Esophagus muscularis mucosa (tissue), 4 donors: ENCODE results near the gene CENPE. TPM values are rescaled to one million over a fixed set of nuclear protein-coding genes. Genes with fewer than 3 reads are reported as not detected.

Source experiments
- DNase-seq: peaks from one replicate; pipeline ENCODE4 v3.0.0-alpha.2; 2017; ENCODE audit errors: extremely low spot score
- H3K27ac ChIP-seq, 4 donors: fragments of 200-600 bp; sonication (generic); replicated peaks in 1 of 4; 1 replicate in 3 of 4; 2 replicates in 1 of 4; pipeline ENCODE4 v1.5.1; 2016 to 2019; ENCODE audit warnings: mild to moderate bottlenecking in 1 of 4
- H3K27me3 ChIP-seq, 4 donors: fragments of 200-600 bp; sonication (generic); one replicate each; pipeline versions ENCODE4 v1.5.1 to v1.6.0; 2016 to 2019
- H3K36me3 ChIP-seq, 4 donors: fragments of 200-600 bp; sonication (generic); one replicate each; pipeline ENCODE4 v1.5.1; 2016 to 2019
- H3K4me1 ChIP-seq, 4 donors: fragments of 200-600 bp; sonication (generic); one replicate each; pipeline ENCODE4 v1.5.1; 2016 to 2019
- H3K4me3 ChIP-seq, 4 donors: fragments of 200-600 bp; sonication (generic); 1 replicate in 2 of 4; 2 replicates in 2 of 4; pipeline ENCODE4 v1.5.1; 2016 to 2019; ENCODE audit warnings: mild to moderate bottlenecking in 4 of 4, moderate library complexity in 1 of 4
- H3K9me3 ChIP-seq, 4 donors: fragments of 200-600 bp; sonication (generic); 1 replicate in 3 of 4; 2 replicates in 1 of 4; pipeline ENCODE4 v1.5.1; 2016 to 2019
- EP300 ChIP-seq: sonication (generic); formaldehyde crosslinking; IDR thresholded peaks from one replicate; pipeline ENCODE4 v1.6.1; 2017; ENCODE audit warnings: antibody characterized with exemption
- POLR2A ChIP-seq: fragments of 450-650 bp; IDR thresholded peaks from one replicate; pipeline ENCODE4 v1.6.1; 2017; ENCODE audit warnings: antibody characterized with exemption, moderate library complexity, mild to moderate bottlenecking, low read depth
- POLR2AphosphoS5 ChIP-seq, 2 donors: sonication (generic); formaldehyde crosslinking; IDR thresholded peaks; one replicate each; pipeline ENCODE4 v1.6.1; 2017; ENCODE audit warnings: antibody characterized with exemption in 2 of 2
- WGBS: methylation state at CpG from one replicate; pipeline ENCODE4 v1.1.5; 2018; 5-methylcytosine and 5-hydroxymethylcytosine counted together
- intact Hi-C: fragments of 100-400 bp; cut with DNase I; formaldehyde crosslinking; loops from one replicate; pipeline ENCODE4 v1.15.1; 2023
- total RNA-seq, 4 donors: library from RNA; depleted of rRNA; stranded (reverse); fragments of >200 nt; gene quantifications; one replicate each; pipeline versions ENCODE4 v1.1.0 to v1.2.1, GENCODE V29; 2016
- TF ChIP-seq, protein P1 (sequence below), 3 experiments: fragments of 200-600 bp in 2 of 3; fragments of 450-650 bp in 1 of 3; sonication (generic) in 2 of 3; IDR thresholded peaks; one replicate each; pipeline ENCODE4 v1.5.1; 2017 to 2019; ENCODE audit warnings: antibody characterized with exemption in 3 of 3, mild to moderate bottlenecking in 2 of 3, moderate library complexity in 1 of 3

The CENPE gene
- total RNA-seq, 4 donors from 2014 or later = 0.42 to 1.2 (median 0.69) TPM

- Histone ChIP-seq H3K9me3 (no peaks in the 10 kb centered on the region), H3K4me3 (no peak overlapping the region), H3K27ac (no peak overlapping the region), H3K27me3 (no peaks in the 10 kb centered on the region), H3K4me1 (peaks cover 0 to 8% (median 0%) of the 10 kb centered on the region in 4 donors), H3K36me3 (peaks cover 40 to 81% (median 63%) of the 10 kb centered on the region in 4 donors)
- intact Hi-C loops = no loop called here
- TF ChIP-seq POLR2AphosphoS5 (IDR thresholded peaks at IDR 0.05) (no peak), EP300 (no peak), POLR2A (no peak)
- TF ChIP-seq, protein P1, sequence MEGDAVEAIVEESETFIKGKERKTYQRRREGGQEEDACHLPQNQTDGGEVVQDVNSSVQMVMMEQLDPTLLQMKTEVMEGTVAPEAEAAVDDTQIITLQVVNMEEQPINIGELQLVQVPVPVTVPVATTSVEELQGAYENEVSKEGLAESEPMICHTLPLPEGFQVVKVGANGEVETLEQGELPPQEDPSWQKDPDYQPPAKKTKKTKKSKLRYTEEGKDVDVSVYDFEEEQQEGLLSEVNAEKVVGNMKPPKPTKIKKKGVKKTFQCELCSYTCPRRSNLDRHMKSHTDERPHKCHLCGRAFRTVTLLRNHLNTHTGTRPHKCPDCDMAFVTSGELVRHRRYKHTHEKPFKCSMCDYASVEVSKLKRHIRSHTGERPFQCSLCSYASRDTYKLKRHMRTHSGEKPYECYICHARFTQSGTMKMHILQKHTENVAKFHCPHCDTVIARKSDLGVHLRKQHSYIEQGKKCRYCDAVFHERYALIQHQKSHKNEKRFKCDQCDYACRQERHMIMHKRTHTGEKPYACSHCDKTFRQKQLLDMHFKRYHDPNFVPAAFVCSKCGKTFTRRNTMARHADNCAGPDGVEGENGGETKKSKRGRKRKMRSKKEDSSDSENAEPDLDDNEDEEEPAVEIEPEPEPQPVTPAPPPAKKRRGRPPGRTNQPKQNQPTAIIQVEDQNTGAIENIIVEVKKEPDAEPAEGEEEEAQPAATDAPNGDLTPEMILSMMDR (IDR thresholded peaks at IDR 0.05) = no peak
- no peak for DNase-seq
- 80% methylated on average over 2 of the region's 2 CpGs for WGBS
Observed at GRCh38 chr4:103089481-103089880, 108.7 kb downstream of the CENPE start.

- no peaks in the 10 kb centered on the region for H3K9me3 ChIP-seq
- TF ChIP-seq POLR2AphosphoS5 (IDR thresholded peaks at IDR 0.05) = no peak
- no peak for TF ChIP-seq POLR2A
- TF ChIP-seq, protein P1 (IDR thresholded peaks at IDR 0.05) = no peak
- no peak for TF ChIP-seq EP300
- peaks cover 0 to 2% (median 0%) of the 10 kb centered on the region in 4 donors for H3K4me1 ChIP-seq
- H3K27me3 ChIP-seq = no peaks in the 10 kb centered on the region
- peaks cover 45 to 96% (median 75%) of the 10 kb centered on the region in 4 donors for H3K36me3 ChIP-seq
- H3K4me3 ChIP-seq = no peak overlapping the region
- H3K27ac ChIP-seq = no peak overlapping the region
- no peak for DNase-seq
- 68% methylated on average over 1 of the region's 1 CpG for WGBS
- intact Hi-C loops = no loop called here
Observed at GRCh38 chr4:103086551-103086950, 111.6 kb downstream of the CENPE start.

DNA sequence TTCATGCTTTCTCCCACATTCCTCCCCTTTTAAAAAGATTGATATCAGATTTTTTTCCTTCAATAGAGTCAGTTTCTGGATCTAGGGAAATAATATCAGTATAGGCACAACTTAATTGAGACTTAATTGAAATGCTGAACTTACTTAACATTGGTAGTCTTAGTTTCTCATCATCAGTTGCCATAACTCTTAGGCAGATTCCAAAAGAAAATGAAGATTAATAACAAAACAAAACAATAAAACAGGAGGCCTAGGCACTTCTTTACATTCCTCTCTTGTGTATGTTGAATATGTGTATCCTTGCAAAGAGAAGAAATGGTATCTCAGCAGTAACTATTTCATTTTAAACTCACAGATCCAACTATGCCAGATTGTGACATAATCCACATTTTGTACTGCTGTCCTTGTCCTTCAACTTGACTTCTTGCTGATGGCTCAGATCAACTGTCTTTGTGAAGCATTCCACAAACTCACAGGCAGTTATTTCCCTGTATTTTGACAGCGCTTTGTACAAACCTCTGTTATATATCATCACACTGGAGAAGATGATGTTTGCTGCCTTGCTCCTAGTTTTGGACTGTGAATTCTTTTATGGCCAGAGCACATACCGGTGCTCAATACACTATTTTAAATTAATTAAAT lies 112.5 kb downstream of the CENPE start:
- no peak for DNase-seq
- H3K9me3 ChIP-seq = no peaks in the 10 kb centered on the region
- H3K27ac ChIP-seq = no peak overlapping the region
- no peak for TF ChIP-seq POLR2AphosphoS5 (IDR thresholded peaks at IDR 0.05)
- TF ChIP-seq POLR2A = no peak
- TF ChIP-seq, protein P1 (IDR thresholded peaks at IDR 0.05) = no peak
- TF ChIP-seq EP300 = no peak
- no peak overlapping the region for H3K4me3 ChIP-seq
- H3K27me3 ChIP-seq = no peaks in the 10 kb centered on the region
- peaks cover 47 to 96% (median 78%) of the 10 kb centered on the region in 4 donors for H3K36me3 ChIP-seq
- H3K4me1 ChIP-seq = no peaks in the 10 kb centered on the region
- WGBS = 96% methylated on average over 2 of the region's 2 CpGs
- intact Hi-C loops = no loop called here

- H3K36me3 ChIP-seq = peaks cover 15 to 53% (median 27%) of the 10 kb centered on the region in 4 donors
- no peak for TF ChIP-seq POLR2AphosphoS5 (IDR thresholded peaks at IDR 0.05)
- TF ChIP-seq POLR2A = no peak
- TF ChIP-seq EP300 = no peak
- TF ChIP-seq, protein P1 (IDR thresholded peaks at IDR 0.05) = no peak
- H3K4me3 ChIP-seq = no peak overlapping the region
- no peak for DNase-seq
- intact Hi-C loops = no loop called here
- H3K4me1 ChIP-seq = peaks cover 18 to 21% (median 19%) of the 10 kb centered on the region in 4 donors
- no peaks in the 10 kb centered on the region for H3K9me3 ChIP-seq
- H3K27me3 ChIP-seq = no peaks in the 10 kb centered on the region
- 96% methylated on average over 1 of the region's 1 CpG for WGBS
- no peak overlapping the region for H3K27ac ChIP-seq
Observed at GRCh38 chr4:103079621-103080020, 118.5 kb downstream of the CENPE start.
